ENCODE results near the gene EIF1AD. TPM values are rescaled to one million over a fixed set of nuclear protein-coding genes. Genes with fewer than 3 reads are reported as not detected.

Gene EIF1AD
- total and polyA plus RNA-seq, 9 of the 15 experiments (the other 6 are each of a cell fraction or from before 2014, with no cell fraction given), result 50.1 to 98.8 (median 58.7) TPM

DNA sequence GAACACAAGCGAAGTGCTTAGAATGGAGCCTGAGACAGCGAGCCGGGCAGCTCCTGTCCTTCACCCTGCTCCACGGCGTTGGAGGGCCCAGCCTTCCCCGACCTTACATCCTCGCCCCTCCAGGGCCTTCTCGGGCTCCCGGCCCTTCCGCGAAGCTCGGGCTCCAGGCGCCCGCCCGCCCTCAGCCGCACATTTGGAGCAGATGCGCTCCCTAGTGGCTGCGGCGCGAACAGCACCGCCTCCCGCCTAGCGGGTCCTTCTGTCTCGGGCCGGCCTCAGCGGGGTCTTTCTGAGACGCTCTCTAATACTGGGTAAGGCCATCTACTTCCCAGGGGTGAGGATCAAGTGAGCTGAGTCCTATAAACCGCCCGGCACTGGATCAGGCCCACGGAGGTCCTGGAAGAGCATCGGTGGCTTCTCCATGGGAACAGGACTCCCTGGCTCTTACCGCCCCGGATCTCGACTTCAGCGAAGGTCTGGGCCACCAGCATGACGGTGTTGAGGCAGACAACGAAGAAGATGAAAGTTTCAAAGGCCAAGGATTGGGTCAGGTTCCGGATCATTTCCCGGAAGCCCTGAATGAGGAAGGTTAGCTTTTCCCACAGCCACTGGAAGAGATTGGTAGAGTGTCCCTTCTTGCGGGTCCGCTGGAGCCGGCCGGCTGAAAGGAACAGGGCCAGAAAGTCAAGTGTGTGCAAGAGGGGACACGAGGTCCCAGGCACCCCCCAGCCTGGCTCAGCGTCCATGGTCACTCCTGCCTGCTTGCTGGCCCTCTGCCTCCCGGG is 20.6 kb upstream of the EIF1AD start (continued):
- TF ChIP-seq, protein P1, sequence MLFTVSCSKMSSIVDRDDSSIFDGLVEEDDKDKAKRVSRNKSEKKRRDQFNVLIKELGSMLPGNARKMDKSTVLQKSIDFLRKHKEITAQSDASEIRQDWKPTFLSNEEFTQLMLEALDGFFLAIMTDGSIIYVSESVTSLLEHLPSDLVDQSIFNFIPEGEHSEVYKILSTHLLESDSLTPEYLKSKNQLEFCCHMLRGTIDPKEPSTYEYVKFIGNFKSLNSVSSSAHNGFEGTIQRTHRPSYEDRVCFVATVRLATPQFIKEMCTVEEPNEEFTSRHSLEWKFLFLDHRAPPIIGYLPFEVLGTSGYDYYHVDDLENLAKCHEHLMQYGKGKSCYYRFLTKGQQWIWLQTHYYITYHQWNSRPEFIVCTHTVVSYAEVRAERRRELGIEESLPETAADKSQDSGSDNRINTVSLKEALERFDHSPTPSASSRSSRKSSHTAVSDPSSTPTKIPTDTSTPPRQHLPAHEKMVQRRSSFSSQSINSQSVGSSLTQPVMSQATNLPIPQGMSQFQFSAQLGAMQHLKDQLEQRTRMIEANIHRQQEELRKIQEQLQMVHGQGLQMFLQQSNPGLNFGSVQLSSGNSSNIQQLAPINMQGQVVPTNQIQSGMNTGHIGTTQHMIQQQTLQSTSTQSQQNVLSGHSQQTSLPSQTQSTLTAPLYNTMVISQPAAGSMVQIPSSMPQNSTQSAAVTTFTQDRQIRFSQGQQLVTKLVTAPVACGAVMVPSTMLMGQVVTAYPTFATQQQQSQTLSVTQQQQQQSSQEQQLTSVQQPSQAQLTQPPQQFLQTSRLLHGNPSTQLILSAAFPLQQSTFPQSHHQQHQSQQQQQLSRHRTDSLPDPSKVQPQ (CRISPR knock-in tag; IDR thresholded peaks at IDR 0.05; ENCODE audit: borderline replicate concordance), result no peak
- TF ChIP-seq L3MBTL2 (IDR thresholded peaks at IDR 0.05), result peak; percentile 78
- TF ChIP-seq POLR2G (IDR thresholded peaks at IDR 0.05; ENCODE audit: low read depth, low read length), result peak; percentile 82
- TF ChIP-seq YY1 (IDR thresholded peaks at IDR 0.05; ENCODE audit: borderline replicate concordance in 1 of 3, control insufficient read depth in 1 of 3, extremely low read depth in 1 of 3, insufficient read depth in 3 of 3, insufficient read length in 1 of 3, insufficient replicate concordance in 2 of 3, low read depth in 1 of 3, low read length in 2 of 3), result peak in 1 of 3 experiments; percentile 62
- TF ChIP-seq, protein P2, sequence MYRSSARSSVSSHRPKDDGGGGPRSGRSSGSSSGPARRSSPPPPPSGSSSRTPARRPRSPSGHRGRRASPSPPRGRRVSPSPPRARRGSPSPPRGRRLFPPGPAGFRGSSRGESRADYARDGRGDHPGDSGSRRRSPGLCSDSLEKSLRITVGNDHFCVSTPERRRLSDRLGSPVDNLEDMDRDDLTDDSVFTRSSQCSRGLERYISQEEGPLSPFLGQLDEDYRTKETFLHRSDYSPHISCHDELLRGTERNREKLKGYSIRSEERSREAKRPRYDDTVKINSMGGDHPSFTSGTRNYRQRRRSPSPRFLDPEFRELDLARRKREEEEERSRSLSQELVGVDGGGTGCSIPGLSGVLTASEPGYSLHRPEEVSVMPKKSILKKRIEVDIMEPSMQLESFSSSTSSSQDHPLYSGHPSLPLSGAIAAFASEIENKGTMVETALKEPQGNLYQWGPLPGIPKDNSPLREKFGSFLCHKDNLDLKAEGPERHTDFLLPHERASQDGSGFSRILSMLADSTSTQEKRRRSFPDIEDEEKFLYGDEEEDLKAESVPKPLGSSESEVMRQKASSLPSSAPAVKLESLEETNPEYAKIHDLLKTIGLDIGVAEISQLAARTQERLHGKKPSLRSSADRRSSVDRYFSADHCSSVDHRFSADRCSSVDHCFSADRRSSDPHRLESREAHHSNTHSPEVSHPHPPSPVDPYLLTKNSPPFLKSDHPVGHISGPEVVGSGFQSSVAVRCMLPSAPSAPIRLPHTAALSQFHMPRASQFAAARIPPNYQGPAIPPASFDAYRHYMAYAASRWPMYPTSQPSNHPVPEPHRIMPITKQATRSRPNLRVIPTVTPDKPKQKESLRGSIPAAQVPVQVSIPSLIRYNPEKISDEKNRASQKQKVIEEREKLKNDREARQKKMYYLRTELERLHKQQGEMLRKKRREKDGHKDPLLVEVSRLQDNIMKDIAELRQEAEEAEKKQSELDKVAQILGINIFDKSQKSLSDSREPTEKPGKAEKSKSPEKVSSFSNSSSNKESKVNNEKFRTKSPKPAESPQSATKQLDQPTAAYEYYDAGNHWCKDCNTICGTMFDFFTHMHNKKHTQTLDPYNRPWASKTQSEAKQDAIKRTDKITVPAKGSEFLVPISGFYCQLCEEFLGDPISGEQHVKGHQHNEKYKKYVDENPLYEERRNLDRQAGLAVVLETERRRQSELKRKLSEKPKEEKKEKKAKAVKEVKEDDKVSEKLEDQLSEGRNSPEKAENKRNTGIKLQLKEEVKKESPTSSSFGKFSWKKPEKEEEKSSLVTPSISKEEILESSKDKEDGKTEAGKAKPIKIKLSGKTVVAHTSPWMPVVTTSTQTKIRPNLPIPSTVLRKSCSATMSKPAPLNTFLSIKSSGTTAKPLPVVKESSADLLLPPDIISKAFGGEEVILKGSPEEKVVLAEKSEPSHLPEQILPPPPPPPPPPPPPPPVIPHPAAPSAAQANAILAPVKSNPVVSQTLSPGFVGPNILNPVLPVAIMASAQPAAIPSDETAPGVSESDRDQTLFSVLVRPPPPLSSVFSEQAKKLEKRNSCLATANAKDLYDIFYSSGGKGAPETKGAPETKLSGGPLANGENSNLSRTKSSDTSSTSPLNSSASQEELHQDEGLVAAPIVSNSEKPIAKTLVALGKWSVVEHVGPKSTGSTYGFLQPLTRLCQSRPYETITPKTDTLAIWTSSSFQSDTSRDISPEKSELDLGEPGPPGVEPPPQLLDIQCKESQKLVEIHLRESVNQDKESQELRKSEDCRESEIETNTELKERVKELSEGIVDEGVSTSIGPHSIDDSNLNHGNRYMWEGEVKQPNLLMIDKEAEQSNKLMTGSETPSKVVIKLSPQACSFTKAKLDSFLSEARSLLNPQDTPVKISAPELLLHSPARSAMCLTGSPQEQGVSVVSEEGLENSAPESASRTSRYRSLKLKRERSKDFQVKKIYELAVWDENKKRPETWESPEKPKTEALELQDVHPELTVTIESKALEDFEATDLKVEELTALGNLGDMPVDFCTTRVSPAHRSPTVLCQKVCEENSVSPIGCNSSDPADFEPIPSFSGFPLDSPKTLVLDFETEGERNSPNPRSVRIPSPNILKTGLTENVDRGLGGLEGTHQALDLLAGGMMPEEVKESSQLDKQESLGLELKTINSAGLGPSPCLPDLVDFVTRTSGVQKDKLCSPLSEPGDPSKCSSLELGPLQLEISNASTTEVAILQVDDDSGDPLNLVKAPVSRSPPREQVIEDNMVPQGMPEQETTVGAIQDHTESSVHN (IDR thresholded peaks at IDR 0.05; ENCODE audit: borderline replicate concordance in 1 of 2, low read depth in 1 of 2), result no peak
- 0 out of 2 replicates have a peak, but pooled peaks have one; percentile 1 for TF ChIP-seq KDM2B (CRISPR knock-in tag; IDR thresholded peaks at IDR 0.05)
- TF ChIP-seq ZKSCAN8 (CRISPR knock-in tag; IDR thresholded peaks at IDR 0.05), result no peak
- TF ChIP-seq PHF8 (IDR thresholded peaks at IDR 0.05; ENCODE audit: borderline replicate concordance, low read length), result peak; percentile 38; the same call in 1 of the 2 replicates
- TF ChIP-seq HLTF (IDR thresholded peaks at IDR 0.05), result no peak
- peak; percentile 29; the same call in 1 of the 2 replicates for TF ChIP-seq PHF21A (IDR thresholded peaks at IDR 0.05; ENCODE audit: borderline replicate concordance, low read depth)
- no peak for TF ChIP-seq GTF2A2 (tag; IDR thresholded peaks at IDR 0.05)
- peak in 1 of 2 experiments; percentile 59; a peak in 1 of 4 replicates for TF ChIP-seq SRF (CRISPR knock-in tag; IDR thresholded peaks at IDR 0.05)
- TF ChIP-seq TBL1XR1 (IDR thresholded peaks at IDR 0.05; ENCODE audit: low read length in 2 of 2), result peak in 1 of 2 experiments; percentile 21; a peak in 1 of 4 replicates
- peak; percentile 45; the same call in 1 of the 2 replicates for TF ChIP-seq CTBP1 (IDR thresholded peaks at IDR 0.05; ENCODE audit: borderline replicate concordance)

All from K562 (cell line).